Measurements from ENCODE around the gene EHMT1. TPM values are rescaled to one million over a fixed set of nuclear protein-coding genes. Genes with fewer than 3 reads are reported as not detected.
A peak's percentile ranks its signal among the peaks of the same experiment; 100 is the strongest.

The EHMT1 gene
- total RNA-seq, 1 experiment from 2014 or later, result 112 TPM

- no peak within 1 kb of the TSS for H2BK20ac ChIP-seq (ENCODE audit: low read depth, low read length, poor library complexity, severe bottlenecking)
- H3K9me3 ChIP-seq (ENCODE audit: control insufficient read depth, low read depth, low read length), result no peaks in the 10 kb centered on the region
- peak within 1 kb of the TSS; percentile 51 for H3K18ac ChIP-seq (ENCODE audit: insufficient read length, low read depth, low read length)
- H4K8ac ChIP-seq (replicated peaks; ENCODE audit: insufficient read length, low read depth, low read length), result no peak within 1 kb of the TSS
- no peak within 1 kb of the TSS for H3T11ph ChIP-seq (ENCODE audit: low read length)
- no peak within 1 kb of the TSS; the same call in 1 of the 2 replicates for H2BK15ac ChIP-seq (ENCODE audit: low read depth, low read length)
- peak within 1 kb of the TSS; percentile 80 for H3K9ac ChIP-seq (ENCODE audit: extremely low read depth, insufficient read length, low read length)
- H3K4me2 ChIP-seq (ENCODE audit: insufficient read depth, insufficient read length, low read length), result peak within 1 kb of the TSS; percentile 95
- H3K27me3 ChIP-seq (ENCODE audit: insufficient read depth, low read length), result no peaks in the 10 kb centered on the region
- no peak within 1 kb of the TSS for H3K56ac ChIP-seq (ENCODE audit: insufficient read length, low read depth, low read length)
- Mint-ChIP-seq H3K27ac (peak within 1 kb of the TSS; percentile 12 to 98 (median 97); a peak in 3 of 7 replicates), H3K4me1 (peaks cover 5 to 14% of the 10 kb centered on the region in 2 experiments; a peak in 3 of 4 replicates), H3K36me3 (ENCODE audit: insufficient read depth in 1 of 3, low read depth in 3 of 3) (peaks cover 22 to 38% (median 31%) of the 10 kb centered on the region in 3 experiments; a peak in 6 of 7 replicates), H3K4me3 (peak within 1 kb of the TSS; percentile 95 to 99), H3K9me3 (no peaks in the 10 kb centered on the region; a peak in 1 of 5 replicates), H3K27me3 (ENCODE audit: low read depth) (peaks cover 13% of the 10 kb centered on the region)
- no peak; the same call in 2 of the 3 replicates for TF ChIP-seq CTCF (conservative IDR thresholded peaks at IDR 0.05)
- no peak within 1 kb of the TSS for H3K23ac ChIP-seq (ENCODE audit: insufficient read length, low read depth, low read length)
- peak within 1 kb of the TSS; percentile 87 for H3K14ac ChIP-seq (ENCODE audit: insufficient read depth, low read length)
- H4K91ac ChIP-seq (ENCODE audit: insufficient read length, low read depth, low read length), result no peak within 1 kb of the TSS
- no peak within 1 kb of the TSS for H4K5ac ChIP-seq (ENCODE audit: insufficient read length, low read depth, low read length)
- H3K79me2 ChIP-seq (ENCODE audit: insufficient read depth, low read length), result peaks cover 4% of the 10 kb centered on the region; the same call in 1 of the 2 replicates
- no peak within 1 kb of the TSS for H2AK5ac ChIP-seq (ENCODE audit: insufficient read length, low read length)
- H2BK12ac ChIP-seq (ENCODE audit: insufficient read length, low read depth, low read length), result no peak within 1 kb of the TSS
- no peak within 1 kb of the TSS for H2BK5ac ChIP-seq (ENCODE audit: insufficient read length, low read length)
- H2AFZ ChIP-seq (ENCODE audit: low read length), result no peak within 1 kb of the TSS
- DNase-seq, result peak; percentile 85
- peaks cover 6% of the 10 kb centered on the region for H3K79me1 ChIP-seq (ENCODE audit: insufficient read depth, low read depth, low read length, poor library complexity, severe bottlenecking)
- H3K4me1 ChIP-seq (ENCODE audit: insufficient read depth, low read length), result peaks cover 4% of the 10 kb centered on the region; the same call in 1 of the 2 replicates
- no peak within 1 kb of the TSS for H3K4ac ChIP-seq (ENCODE audit: low read depth, low read length)
- H3K27ac ChIP-seq (ENCODE audit: insufficient read length, low read depth, low read length), result no peak within 1 kb of the TSS
- peaks cover 9% of the 10 kb centered on the region for H3K23me2 ChIP-seq (ENCODE audit: insufficient read length, low read depth, low read length, poor library complexity, severe bottlenecking)
- WGBS (ENCODE audit: extremely low coverage, insufficient read length, low lambda C conversion rate), result no CpG with 5 or more reads among the region's 113 CpGs
- no peaks in the 10 kb centered on the region for H4K20me1 ChIP-seq (ENCODE audit: control insufficient read depth, insufficient read depth, insufficient read length)
- no peak within 1 kb of the TSS for H2BK120ac ChIP-seq (ENCODE audit: low read depth, low read length, poor library complexity, severe bottlenecking)
Observed at GRCh38 chr9:137590469-137591383, 28.1 kb upstream of the EHMT1 start, which contains the start of gene ZMYND19. Gene ZMYND19 (minus strand): TSS chr9:137590512. CDS start chr9:137590263, 249 bp downstream.

All from H9 (cell line).